ENCODE data around the gene ALDH1L1.
A peak's percentile ranks its signal among the peaks of the same experiment; 100 is the strongest.

The ALDH1L1 gene

GRCh38 chr3:126083511-126083912 lies 96.9 kb downstream of the ALDH1L1 start:
- peak overlapping the region in 1 of 2 experiments; percentile 68 for H3K4me3 ChIP-seq (ENCODE audit: low read depth in 1 of 2, low read length in 1 of 2)
- no peak overlapping the region for H3K27ac ChIP-seq
- H3K4me1 ChIP-seq (ENCODE audit: control insufficient read depth in 1 of 2, insufficient read depth in 1 of 2, low read depth in 1 of 2, low read length in 1 of 2): peaks cover 0 to 6% of the 10 kb centered on the region in 2 experiments
- no peaks in the 10 kb centered on the region for H3K36me3 ChIP-seq
- peaks cover 32% of the 10 kb centered on the region for H3K27me3 ChIP-seq
- TF ChIP-seq, protein P1, sequence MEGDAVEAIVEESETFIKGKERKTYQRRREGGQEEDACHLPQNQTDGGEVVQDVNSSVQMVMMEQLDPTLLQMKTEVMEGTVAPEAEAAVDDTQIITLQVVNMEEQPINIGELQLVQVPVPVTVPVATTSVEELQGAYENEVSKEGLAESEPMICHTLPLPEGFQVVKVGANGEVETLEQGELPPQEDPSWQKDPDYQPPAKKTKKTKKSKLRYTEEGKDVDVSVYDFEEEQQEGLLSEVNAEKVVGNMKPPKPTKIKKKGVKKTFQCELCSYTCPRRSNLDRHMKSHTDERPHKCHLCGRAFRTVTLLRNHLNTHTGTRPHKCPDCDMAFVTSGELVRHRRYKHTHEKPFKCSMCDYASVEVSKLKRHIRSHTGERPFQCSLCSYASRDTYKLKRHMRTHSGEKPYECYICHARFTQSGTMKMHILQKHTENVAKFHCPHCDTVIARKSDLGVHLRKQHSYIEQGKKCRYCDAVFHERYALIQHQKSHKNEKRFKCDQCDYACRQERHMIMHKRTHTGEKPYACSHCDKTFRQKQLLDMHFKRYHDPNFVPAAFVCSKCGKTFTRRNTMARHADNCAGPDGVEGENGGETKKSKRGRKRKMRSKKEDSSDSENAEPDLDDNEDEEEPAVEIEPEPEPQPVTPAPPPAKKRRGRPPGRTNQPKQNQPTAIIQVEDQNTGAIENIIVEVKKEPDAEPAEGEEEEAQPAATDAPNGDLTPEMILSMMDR (IDR thresholded peaks at IDR 0.05): no peak
- no peaks in the 10 kb centered on the region for H3K9me3 ChIP-seq

DNA sequence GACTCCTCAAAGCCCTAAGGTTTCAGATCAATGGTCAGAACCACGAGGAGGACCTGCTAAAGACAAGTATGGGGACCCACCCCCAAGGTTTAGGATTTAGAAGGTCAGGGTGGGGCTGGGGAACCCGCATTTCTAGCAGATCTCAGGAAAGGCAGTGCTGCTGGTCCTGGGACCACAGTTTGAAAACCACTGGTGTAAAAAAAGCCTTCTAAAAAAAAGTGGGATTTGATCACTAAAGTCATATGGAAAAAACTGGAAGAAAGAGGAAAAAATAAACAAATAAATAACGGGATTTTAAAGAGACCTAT lies 97.3 kb downstream of the ALDH1L1 start:
- peak overlapping the region in 1 of 2 experiments; percentile 68 for H3K4me3 ChIP-seq (ENCODE audit: low read depth in 1 of 2, low read length in 1 of 2)
- TF ChIP-seq, protein P1 (IDR thresholded peaks at IDR 0.05): no peak
- peaks cover 0 to 6% of the 10 kb centered on the region in 2 experiments for H3K4me1 ChIP-seq (ENCODE audit: control insufficient read depth in 1 of 2, insufficient read depth in 1 of 2, low read depth in 1 of 2, low read length in 1 of 2)
- no peaks in the 10 kb centered on the region for H3K36me3 ChIP-seq
- no peak overlapping the region for H3K27ac ChIP-seq
- H3K27me3 ChIP-seq: peaks cover 32% of the 10 kb centered on the region
- H3K9me3 ChIP-seq: no peaks in the 10 kb centered on the region

DNA sequence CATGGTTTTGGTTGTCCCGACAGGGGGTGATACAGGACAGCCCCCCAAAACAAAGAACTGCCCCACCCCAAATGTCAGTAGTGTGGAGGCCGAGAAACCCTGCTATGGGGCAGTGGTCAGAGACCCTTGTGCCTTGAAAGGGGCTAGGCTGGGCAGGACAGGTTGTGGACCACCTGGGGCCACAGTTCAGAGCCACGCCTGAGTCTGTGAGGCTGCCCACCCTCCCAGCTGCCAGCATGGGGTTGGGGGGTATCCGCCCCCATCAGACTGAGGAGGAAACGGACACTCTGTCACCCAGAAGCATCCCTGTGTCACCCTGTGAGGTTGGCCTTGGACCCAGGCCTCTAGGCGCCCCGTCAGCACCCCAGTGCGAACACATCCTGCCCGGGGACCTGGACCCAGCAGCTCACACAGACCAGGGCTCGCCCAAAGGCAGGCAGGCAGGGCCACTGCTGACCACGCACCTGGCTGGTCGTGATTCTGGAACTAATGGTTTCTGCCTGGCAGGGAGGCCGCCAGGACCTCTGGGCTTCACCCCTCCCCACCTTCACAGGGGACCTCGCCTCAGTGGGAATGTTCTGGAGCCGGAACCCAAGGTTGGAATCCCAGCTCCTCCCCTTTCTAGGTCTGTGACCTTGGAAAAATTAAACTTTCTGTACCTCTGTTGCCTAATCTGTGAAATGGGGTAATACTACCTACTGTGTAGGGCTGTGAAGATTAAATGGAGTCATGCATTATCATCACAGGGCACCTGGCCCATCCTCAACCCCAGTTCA lies 97.8 kb downstream of the ALDH1L1 start:
- TF ChIP-seq, protein P1 (IDR thresholded peaks at IDR 0.05): no peak
- no peak overlapping the region for H3K27ac ChIP-seq
- no peaks in the 10 kb centered on the region for H3K36me3 ChIP-seq
- peak overlapping the region in 1 of 2 experiments; percentile 68 for H3K4me3 ChIP-seq (ENCODE audit: low read depth in 1 of 2, low read length in 1 of 2)
- no peaks in the 10 kb centered on the region for H3K9me3 ChIP-seq
- peaks cover 32% of the 10 kb centered on the region for H3K27me3 ChIP-seq
- peaks cover 0 to 6% of the 10 kb centered on the region in 2 experiments for H3K4me1 ChIP-seq (ENCODE audit: control insufficient read depth in 1 of 2, insufficient read depth in 1 of 2, low read depth in 1 of 2, low read length in 1 of 2)

DNA sequence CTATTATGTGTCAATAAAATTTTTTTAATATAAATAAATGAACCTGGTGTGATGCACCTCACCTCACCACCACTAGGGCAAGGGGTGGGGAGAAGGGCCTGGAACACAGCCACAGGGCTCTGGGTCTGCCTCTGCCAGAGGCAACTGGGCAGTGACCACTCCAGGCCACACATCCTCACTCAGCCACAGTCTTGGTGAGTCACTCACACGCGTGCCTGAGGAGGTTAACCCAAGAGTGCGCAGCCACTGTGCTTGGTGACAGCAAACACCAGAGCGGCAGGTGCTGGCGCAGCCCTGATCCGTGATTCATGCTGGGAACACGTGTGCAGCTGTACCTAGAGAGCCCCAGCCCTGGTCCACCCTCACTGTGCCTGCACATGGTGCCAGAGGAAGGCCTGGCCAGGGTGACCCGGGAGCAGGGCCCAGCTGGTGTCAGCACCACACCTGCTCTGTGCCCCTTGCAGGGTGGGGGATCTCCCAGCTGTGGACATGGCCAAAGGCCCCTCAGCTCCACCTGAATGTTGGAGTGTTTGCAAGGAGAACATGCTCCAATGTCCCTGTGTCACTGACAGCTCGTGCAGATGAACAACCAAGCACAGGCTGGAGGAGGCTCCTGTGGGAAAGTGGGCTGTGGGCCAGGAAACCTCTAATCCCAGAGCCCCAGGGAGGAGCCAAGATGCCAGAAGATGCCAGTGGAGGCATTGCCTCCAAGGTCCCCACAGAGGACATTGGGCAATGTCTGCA lies 98.6 kb downstream of the ALDH1L1 start:
- Histone ChIP-seq H3K9me3 (no peaks in the 10 kb centered on the region), H3K36me3 (no peaks in the 10 kb centered on the region), H3K4me1 (ENCODE audit: control insufficient read depth in 1 of 2, insufficient read depth in 1 of 2, low read depth in 1 of 2, low read length in 1 of 2) (peaks cover 0 to 6% of the 10 kb centered on the region in 2 experiments), H3K27me3 (peaks cover 32% of the 10 kb centered on the region), H3K4me3 (ENCODE audit: low read depth in 1 of 2, low read length in 1 of 2) (no peak overlapping the region), H3K27ac (no peak overlapping the region)
- TF ChIP-seq, protein P1 (IDR thresholded peaks at IDR 0.05): no peak

- TF ChIP-seq, protein P1 (IDR thresholded peaks at IDR 0.05): no peak
These were observed 99.4 kb downstream of the ALDH1L1 start for GRCh38 chr3:126080970-126081369.

More at GRCh38 chr3:126080970-126081369, 99.4 kb downstream of the ALDH1L1 start:
- H3K36me3 ChIP-seq: no peaks in the 10 kb centered on the region
- no peak overlapping the region for H3K27ac ChIP-seq
- H3K4me3 ChIP-seq (ENCODE audit: low read depth in 1 of 2, low read length in 1 of 2): no peak overlapping the region
- H3K4me1 ChIP-seq (ENCODE audit: control insufficient read depth in 1 of 2, insufficient read depth in 1 of 2, low read depth in 1 of 2, low read length in 1 of 2): peaks cover 0 to 6% of the 10 kb centered on the region in 2 experiments
- no peaks in the 10 kb centered on the region for H3K9me3 ChIP-seq
- H3K27me3 ChIP-seq: peaks cover 32% of the 10 kb centered on the region

Measured in neutrophil (primary cell).